Measurements from ENCODE around the gene SLC35C1.
"Not testable (repeated sequence)": the region's sequence is repeated elsewhere in the genome, so short reads cannot be mapped to it uniquely, and the experiment has no call there.

SLC35C1 gene

GRCh38 chr11:45811571-45812290 lies 6.8 kb downstream of the SLC35C1 start:
- no peak for DNase-seq

GRCh38 chr11:45812581-45813548 lies 7.9 kb downstream of the SLC35C1 start:
- DNase-seq, result no peak

GRCh38 chr11:45815747-45816146 lies 10.8 kb downstream of the SLC35C1 start:
- DNase-seq, result no peak

- DNase-seq, result no peak
Observed at GRCh38 chr11:45816614-45817013, 11.7 kb downstream of the SLC35C1 start.

GRCh38 chr11:45817191-45817590 lies 12.2 kb downstream of the SLC35C1 start:
- no peak for DNase-seq

GRCh38 chr11:45818961-45819605 lies 14.1 kb downstream of the SLC35C1 start:
- no peak for DNase-seq

- no peak for DNase-seq
Observed at GRCh38 chr11:45820211-45820857, 15.4 kb downstream of the SLC35C1 start.

- DNase-seq, result not testable (repeated sequence)
Observed at GRCh38 chr11:45826492-45826891, 21.5 kb downstream of the SLC35C1 start.

- no peak for DNase-seq
Observed at GRCh38 chr11:45827123-45827522, 22.2 kb downstream of the SLC35C1 start.

- DNase-seq, result no peak
Observed at GRCh38 chr11:45828996-45829395, 24.0 kb downstream of the SLC35C1 start.

- no peak for DNase-seq
Observed at GRCh38 chr11:45830596-45830995, 25.6 kb downstream of the SLC35C1 start.

GRCh38 chr11:45832811-45833441 lies 28.0 kb downstream of the SLC35C1 start:
- no peak for DNase-seq

- no peak for DNase-seq
Observed at GRCh38 chr11:45833761-45834160, 28.8 kb downstream of the SLC35C1 start.

- DNase-seq, result no peak
Observed at GRCh38 chr11:45834298-45834756, 29.4 kb downstream of the SLC35C1 start.

GRCh38 chr11:45839204-45839603 lies 34.3 kb downstream of the SLC35C1 start:
- no peak for DNase-seq

GRCh38 chr11:45840251-45840650 lies 35.3 kb downstream of the SLC35C1 start:
- DNase-seq, result not testable (repeated sequence)

GRCh38 chr11:45843158-45843924 lies 38.4 kb downstream of the SLC35C1 start:
- DNase-seq, result peak; percentile 84

GRCh38 chr11:45844822-45845578 lies 40.1 kb downstream of the SLC35C1 start:
- no peak for DNase-seq

- DNase-seq, result no peak
Observed at GRCh38 chr11:45846174-45846675, 41.3 kb downstream of the SLC35C1 start.
